ENCODE measurements around the gene ODAD4.
A peak's percentile ranks its signal among the peaks of the same experiment; 100 is the strongest.

The ODAD4 gene

DNA sequence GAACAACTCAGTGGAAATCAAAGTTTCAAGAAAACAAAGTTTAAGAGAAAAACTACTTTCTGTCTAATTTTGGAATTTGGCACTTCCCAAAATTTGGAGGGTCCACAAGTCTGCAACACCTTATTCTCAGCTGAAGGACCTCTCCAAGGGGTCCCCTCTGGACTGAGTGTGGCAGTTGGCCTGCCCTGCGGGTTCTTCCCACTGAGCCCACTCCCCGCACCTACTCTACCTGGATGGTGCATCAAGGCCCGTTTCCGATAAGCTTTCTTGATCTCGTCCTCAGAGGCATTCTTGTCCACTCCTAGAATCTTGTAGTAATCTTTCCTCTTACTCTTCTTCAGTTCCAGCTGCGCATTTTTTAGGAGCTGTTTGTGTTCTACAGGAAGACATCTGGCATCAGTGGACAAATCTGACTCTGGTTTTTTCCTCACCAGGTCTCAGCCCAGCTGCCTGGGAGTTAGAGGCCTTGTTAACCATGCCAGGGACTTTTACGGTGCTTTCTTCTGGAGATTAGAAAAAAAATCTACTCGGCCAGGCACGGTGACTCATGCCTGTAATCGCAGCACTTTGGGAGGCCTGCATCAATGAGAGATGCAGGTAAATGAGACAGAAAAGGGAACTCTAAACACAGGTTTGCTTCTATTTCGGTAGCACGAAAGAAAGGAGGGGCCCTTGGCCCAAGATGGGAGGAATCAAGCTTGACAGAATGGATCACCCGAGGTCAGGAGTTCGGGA lies 51.8 kb downstream of the ODAD4 start:
- DNase-seq = peak; percentile 51
- TF ChIP-seq, protein P1, sequence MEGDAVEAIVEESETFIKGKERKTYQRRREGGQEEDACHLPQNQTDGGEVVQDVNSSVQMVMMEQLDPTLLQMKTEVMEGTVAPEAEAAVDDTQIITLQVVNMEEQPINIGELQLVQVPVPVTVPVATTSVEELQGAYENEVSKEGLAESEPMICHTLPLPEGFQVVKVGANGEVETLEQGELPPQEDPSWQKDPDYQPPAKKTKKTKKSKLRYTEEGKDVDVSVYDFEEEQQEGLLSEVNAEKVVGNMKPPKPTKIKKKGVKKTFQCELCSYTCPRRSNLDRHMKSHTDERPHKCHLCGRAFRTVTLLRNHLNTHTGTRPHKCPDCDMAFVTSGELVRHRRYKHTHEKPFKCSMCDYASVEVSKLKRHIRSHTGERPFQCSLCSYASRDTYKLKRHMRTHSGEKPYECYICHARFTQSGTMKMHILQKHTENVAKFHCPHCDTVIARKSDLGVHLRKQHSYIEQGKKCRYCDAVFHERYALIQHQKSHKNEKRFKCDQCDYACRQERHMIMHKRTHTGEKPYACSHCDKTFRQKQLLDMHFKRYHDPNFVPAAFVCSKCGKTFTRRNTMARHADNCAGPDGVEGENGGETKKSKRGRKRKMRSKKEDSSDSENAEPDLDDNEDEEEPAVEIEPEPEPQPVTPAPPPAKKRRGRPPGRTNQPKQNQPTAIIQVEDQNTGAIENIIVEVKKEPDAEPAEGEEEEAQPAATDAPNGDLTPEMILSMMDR (IDR thresholded peaks at IDR 0.05; ENCODE audit: low read depth, low read length) = no peak
- no peaks in the 10 kb centered on the region for H3K9me3 ChIP-seq
- peaks cover 87% of the 10 kb centered on the region for H3K36me3 ChIP-seq
- no peaks in the 10 kb centered on the region for H3K4me1 ChIP-seq
- H3K27me3 ChIP-seq = no peaks in the 10 kb centered on the region
- H3K4me3 ChIP-seq (ENCODE audit: low read depth, low read length) = no peak overlapping the region

DNA sequence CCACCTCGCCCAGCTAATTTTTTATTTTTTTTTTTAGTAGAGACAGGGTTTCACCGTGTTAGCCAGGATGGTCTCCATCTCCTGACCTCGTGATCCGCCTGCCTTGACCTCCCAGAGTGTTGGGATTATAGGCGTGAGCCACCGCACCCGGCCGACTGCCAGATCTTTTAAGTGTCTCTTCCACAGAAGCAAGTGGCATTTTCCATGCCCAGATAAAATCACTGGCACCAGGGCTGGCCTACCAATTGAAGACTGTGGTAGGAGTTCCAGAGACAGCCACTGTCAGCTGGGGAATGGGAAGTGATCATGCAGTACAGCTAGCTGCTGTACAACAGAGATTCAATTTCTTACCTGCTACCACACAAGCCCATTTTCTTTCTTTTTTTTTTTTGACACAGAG lies 54.0 kb downstream of the ODAD4 start:
- TF ChIP-seq, protein P1 (IDR thresholded peaks at IDR 0.05; ENCODE audit: low read depth, low read length) = no peak
- H3K36me3 ChIP-seq = peaks cover 90% of the 10 kb centered on the region
- no peak for DNase-seq

DNA sequence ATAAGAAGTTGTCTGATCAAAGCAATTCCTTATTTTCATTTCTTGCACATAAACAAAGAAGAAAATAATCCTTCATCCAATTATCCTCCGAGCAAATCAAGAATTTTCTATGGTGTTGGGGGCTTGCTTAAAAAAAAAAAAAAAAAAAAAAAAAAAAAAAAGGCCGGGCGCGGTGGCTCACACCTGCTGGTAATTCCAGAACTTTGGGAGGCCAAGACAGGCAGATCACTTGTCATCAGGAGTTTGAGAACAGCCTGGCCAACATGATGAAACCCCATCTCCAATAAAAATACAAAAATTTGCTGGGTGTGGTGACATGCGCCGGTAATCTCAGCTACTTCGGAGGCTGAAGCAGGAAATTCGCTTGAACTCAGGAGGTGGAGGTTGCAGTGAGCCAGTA lies 55.5 kb downstream of the ODAD4 start:
- DNase-seq = no peak
- no peak overlapping the region for H3K4me3 ChIP-seq (ENCODE audit: low read depth, low read length)
- H3K9me3 ChIP-seq = no peaks in the 10 kb centered on the region
- H3K36me3 ChIP-seq = peaks cover 95% of the 10 kb centered on the region
- H3K27me3 ChIP-seq = no peaks in the 10 kb centered on the region
- no peaks in the 10 kb centered on the region for H3K4me1 ChIP-seq
- TF ChIP-seq, protein P1 (IDR thresholded peaks at IDR 0.05; ENCODE audit: low read depth, low read length) = no peak

More for the DNA sequence above, 54.0 kb downstream of the ODAD4 start:
- H3K4me1 ChIP-seq = no peaks in the 10 kb centered on the region
- no peaks in the 10 kb centered on the region for H3K27me3 ChIP-seq
- H3K9me3 ChIP-seq = no peaks in the 10 kb centered on the region
- H3K4me3 ChIP-seq (ENCODE audit: low read depth, low read length) = no peak overlapping the region

DNA sequence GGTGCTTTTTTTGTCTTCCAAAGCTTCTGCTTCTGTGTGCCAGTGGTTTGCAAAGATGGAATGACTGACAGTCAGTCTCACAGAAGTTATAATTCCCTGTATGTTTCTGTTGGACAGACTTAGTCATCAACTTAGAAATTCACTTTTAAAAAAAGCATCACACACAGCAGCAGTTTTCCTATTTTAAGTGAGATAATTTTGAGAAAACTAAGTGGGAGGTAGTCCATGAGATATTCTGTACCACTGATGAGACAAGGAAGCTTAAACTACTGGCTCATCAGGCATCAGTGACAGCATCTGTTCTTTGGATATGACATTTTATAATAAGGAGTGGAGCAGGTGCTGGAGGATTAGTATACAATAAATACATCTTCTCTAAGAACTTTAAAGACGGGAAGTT lies 56.2 kb downstream of the ODAD4 start:
- no peaks in the 10 kb centered on the region for H3K27me3 ChIP-seq
- TF ChIP-seq, protein P1 (IDR thresholded peaks at IDR 0.05; ENCODE audit: low read depth, low read length) = no peak
- H3K4me3 ChIP-seq (ENCODE audit: low read depth, low read length) = no peak overlapping the region
- no peak for DNase-seq
- H3K9me3 ChIP-seq = no peaks in the 10 kb centered on the region
- H3K4me1 ChIP-seq = no peaks in the 10 kb centered on the region
- peaks cover 95% of the 10 kb centered on the region for H3K36me3 ChIP-seq

DNA sequence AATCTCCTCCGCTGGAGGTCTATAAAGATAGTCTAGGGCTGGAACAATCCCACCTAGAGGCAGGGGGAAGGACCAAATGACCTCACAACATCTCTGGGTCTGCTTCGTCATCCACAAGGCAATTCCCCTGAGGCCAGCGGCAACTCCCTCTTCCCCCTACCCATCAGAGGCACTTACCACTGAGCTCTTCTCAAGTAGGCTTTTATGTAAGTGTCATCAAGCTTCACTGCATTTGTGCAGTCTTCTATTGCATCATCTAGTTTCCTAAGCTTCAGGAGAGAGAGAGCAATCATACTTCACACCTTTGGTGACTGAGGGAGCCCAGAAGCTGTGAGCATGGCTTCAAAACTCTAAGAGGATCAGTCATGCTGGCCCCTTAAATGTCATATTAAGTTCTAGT lies 57.2 kb downstream of the ODAD4 start:
- TF ChIP-seq, protein P1 (IDR thresholded peaks at IDR 0.05; ENCODE audit: low read depth, low read length) = no peak
- no peaks in the 10 kb centered on the region for H3K4me1 ChIP-seq
- no peak overlapping the region for H3K4me3 ChIP-seq (ENCODE audit: low read depth, low read length)
- no peaks in the 10 kb centered on the region for H3K9me3 ChIP-seq
- no peak for DNase-seq
- no peaks in the 10 kb centered on the region for H3K27me3 ChIP-seq
- peaks cover 95% of the 10 kb centered on the region for H3K36me3 ChIP-seq

DNA sequence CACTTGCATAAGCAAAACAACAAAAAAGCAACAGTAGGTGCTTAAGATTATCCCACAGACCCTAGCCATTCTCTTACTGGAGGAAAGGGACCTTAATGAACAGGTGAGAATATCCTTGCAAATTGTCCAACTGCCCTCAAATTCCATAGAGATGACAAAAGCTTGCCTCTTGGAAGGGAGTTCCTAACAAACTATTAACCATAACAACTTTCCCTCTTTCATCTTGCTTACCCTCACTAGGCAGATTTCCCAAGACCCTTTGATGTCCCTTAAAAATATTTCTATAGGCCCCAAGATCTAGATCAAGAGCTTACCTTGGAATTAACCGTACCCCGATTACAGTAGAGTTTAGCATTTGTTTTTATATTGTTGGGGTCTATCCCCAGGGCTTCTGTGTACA lies 58.0 kb downstream of the ODAD4 start:
- H3K4me1 ChIP-seq = no peaks in the 10 kb centered on the region
- TF ChIP-seq, protein P1 (IDR thresholded peaks at IDR 0.05; ENCODE audit: low read depth, low read length) = no peak
- no peak for DNase-seq
- H3K4me3 ChIP-seq (ENCODE audit: low read depth, low read length) = no peak overlapping the region
- H3K36me3 ChIP-seq = peaks cover 95% of the 10 kb centered on the region
- no peaks in the 10 kb centered on the region for H3K27me3 ChIP-seq
- no peaks in the 10 kb centered on the region for H3K9me3 ChIP-seq

Data from BE2C (cell line).